Frontal cortex (tissue), 4 donors: Measurements from ENCODE around the gene NINJ1. TPM values are rescaled to one million over a fixed set of nuclear protein-coding genes. Genes with fewer than 3 reads are reported as not detected.

Experiments
- DNase-seq, 2 donors: peaks; one replicate each; pipeline ENCODE4 v3.0.0; 2012; ENCODE audit warnings: low spot score in 2 of 2
- FAIRE-seq: peaks from 2 replicates; lab custom pipeline; 2012; peaks lifted over from hg19 to GRCh38; lab: Jason Lieb, UNC
- total RNA-seq: library from RNA; depleted of rRNA; stranded (reverse); fragments of >200 nt; gene quantifications from one replicate; pipeline ENCODE4 v1.2.3, GENCODE V29; 2014
- donor health status: control.
- donor health status: control.
- donor health status: control.

Gene NINJ1
- total RNA-seq, 1 donor from 2014 or later: 2.9 TPM

DNA sequence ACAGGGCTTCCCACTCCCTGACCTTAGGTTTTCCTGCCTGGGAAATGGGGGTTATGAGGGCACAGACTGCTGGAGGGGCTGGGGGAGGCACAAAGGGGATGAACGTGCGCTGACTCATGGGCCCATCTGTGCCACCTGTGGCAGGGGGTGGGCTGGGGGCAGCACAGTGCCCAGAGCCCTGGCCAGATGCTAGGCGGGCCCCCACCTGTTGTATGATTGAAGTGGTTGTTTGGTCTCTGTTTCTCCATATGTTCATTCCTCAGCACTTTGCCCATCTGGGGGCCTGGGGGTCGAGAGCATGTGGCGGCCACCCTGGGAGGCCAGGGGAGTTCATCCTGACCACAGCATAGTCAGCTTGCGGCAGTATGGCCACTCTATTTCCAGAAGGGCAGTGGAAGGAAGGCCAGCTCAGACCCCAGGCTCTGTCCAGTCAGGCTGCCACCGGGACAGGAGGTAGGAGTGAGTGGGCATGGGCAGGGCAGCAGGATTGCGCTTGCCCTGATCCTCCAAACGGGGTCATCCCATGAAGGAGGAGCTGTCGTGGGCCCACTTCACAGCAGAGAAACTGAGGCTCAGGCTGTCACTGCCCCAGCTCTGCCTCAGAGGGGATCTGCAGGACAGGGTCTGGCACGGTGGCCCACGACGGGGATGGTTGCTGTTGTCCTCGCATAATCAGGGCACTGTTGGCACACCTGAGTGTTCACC, 841 bp upstream of the NINJ1 start:
- DNase-seq (no peak), FAIRE-seq (no peak)

DNA sequence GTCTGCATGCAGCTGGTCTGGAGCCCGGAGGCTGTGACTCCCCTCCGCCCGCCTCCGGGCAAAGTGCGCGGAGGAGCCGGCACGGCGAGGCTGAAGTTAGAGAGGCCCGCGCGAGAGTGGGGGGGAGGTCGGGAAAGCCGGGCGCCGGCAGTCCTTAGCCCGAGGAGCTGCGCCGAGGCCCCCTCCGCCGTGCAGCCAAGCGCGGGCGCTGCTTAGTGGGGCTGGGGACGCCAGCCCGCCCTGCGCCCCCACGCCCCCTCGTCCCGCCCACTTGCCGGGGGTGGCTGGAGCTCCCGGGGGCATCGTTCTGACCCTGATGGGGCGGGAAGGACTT, 403 bp downstream of the NINJ1 start:
- DNase-seq (peak; percentile 78 to 87), FAIRE-seq (no peak)

DNA sequence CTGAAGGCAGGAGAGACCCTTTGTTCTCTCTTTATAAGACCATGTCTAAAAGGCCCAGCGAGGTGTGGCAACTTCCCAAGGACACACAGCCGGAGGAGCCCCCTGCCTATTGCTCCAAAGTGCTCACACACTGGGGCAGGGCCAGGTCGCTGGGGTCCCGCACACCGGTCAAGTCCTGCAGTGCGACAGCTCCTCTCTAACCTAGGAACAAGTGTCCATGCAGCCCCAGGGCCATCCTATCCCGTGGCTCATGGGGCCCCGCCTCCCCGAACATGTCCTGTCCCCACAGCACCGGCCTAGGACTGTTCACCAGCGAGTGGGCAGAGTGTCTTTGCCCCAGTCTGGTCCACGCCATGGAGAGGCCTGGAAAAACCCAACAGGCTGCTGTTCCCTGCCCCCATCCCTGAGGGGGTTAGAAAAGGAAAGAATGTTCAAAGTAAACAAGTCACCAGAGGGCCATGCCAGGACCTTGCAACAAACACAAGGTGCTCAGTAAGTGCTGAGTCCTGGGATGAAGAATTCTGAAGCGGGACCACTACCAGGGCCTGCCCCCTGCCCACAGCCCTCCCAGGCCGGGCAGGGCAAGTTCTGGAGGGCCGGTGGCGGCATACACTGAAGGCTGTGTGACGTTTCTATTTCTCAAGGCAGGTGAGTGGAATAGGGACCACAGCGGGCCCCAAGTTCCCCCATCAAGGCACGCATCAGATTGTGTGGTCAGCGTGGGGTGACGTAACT, 938 bp downstream of the NINJ1 start:
- no peak for DNase-seq

DNA sequence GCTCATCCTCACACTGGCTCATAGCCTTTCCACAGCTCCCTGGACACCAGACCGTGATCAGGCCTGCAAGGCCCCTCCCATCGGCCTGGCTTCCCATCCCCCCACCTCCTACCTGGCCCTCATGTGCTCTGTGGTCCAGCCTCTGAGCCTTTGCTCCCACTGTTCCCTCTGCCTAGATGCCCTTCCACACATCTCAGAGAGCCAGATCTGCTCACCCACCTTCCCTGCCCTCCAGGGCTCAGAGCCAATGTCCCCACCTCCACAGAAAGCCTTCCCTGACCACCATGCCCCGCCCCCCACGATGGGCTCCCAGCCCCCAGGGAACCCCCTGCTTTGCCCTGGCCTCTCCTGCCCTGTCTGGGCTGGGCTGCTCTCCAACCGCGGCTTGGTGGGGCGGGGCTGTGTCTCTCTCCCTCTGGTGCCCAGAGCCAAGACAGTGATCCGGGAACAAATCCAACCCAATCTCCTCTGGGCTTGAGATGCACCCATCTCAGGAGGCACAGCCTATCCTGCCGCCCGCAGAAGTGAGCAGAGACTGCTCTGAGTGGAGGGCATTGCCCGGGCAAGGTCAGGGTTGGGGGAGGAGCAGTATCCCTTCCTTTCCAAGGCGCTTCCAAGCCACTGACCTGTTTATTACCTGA, 1.6 kb downstream of the NINJ1 start:
- no peak for FAIRE-seq
- peak; percentile 58 to 67 for DNase-seq

More for the DNA sequence above, 938 bp downstream of the NINJ1 start:
- no peak for FAIRE-seq

DNA sequence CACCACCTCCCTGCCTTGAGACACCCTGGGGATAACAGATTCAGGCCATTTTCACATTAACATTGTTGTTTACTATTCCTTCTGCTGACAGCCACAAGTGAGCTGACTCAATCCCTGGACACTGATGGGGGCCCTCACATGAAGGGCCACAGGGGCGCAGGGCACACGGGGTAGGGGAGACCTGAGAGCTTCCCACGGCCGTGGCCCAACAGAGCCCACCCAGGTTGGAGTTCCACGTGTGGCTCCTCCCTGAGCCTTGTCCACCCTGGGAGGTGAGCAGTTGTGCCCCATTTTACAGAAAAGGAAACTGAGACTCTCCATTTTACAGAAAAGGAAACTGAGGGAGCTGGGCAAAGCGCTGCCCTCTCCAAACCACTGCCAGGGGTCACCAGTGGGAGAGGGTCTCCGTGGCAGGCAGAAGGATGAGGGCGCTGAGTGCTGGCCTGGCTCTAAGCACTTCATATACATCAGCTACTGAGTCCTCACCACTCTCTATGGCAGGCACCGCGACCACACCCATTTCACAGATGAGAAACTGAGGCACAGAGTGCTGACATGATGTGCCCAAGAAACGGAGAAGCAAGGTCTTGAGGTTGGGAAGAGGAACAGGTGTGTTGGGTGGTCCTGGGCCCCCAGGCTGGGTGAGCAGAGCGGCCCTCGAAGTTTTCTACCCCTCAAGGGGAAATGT, 2.3 kb downstream of the NINJ1 start:
- DNase-seq (no peak), FAIRE-seq (no peak)

DNA sequence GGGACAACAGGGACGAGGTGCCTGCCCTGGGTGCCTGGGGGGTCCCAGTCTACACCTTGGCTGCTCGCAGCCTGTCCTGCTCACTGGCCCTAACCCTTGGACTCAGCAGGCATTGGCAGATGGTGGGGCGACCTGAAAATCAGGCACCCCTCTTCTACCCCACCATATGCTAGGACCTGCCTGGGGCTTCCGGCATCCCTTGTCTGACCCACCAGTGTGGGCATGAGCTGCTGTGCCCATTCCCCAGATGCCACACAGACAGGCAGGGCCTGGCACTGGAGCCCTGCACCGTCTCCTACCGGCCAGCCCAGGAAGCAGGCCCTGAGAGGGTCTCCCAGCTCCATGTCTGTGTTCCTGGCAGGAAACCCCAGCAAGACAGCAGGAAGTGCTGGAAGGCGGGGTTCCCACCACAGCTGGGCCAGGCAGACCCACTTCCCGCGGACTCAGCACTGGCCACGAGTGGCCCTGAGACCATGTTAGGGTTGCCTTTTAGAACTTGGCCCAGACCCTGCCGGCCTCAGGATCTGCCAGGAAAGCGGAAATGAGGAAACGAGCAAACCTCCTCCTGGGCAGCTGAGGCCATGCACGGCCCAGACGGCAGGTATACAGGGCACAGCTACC, 3.1 kb downstream of the NINJ1 start:
- no peak for DNase-seq
- no peak for FAIRE-seq

DNA sequence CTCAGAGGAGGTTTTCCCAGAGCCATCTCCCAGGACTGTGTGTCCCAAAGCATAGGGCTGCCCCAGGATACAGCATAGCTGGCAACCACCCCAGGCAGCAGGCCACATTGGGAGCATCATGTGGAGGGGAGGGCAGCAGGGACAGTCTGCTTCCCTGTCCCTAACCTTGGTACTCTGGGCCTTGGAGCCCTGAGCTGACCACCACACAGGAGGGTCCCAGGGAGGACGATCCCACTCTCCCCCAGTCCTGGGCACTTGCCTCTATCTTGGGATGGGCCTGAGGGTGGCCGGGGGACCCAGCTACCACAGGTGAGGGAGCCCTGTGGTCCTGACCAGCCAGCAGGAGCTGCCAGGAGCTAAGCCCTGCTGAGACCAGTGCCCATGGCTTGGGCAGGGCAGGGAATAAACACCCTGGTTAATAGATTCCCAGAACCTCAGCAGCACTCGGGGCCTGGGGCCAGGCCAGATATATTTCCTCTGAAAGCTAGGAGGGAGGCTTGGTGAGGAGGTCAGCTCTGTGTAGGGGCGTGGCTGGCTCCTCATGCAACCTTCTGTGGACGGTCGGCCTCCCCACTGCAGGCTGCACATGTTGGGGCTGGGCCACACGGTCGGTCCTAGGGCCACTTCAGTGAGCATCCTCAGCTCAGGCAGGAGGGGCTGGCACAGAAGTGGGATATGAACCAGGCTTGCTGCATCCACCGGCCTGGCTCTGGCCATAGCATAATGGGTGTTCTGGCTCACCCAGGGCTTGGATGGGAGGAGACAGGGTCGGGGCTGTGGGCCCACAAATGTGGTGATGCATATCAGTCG, 4.2 kb downstream of the NINJ1 start:
- FAIRE-seq: no peak
- DNase-seq: no peak

DNA sequence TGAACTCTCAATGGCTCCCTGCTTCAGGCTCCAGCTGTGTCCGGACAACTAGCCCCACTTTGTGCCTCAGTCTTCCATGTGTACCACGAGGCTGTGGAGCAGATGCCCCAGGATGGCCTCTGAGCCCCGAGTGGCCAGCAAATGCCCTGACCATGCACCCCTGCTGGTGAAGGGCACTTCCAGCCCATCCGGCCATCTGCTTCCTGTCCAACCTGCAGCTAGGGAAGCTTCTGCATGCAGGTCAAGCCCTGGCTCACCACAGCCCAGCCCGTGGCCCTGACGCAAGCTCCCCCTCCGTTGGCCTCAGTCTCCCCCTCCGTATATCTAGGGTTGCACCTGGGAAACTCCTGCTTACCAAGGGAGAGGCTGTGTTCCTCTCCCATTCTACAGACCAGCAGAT, 4.8 kb downstream of the NINJ1 start:
- FAIRE-seq: no peak
- DNase-seq: no peak

DNA sequence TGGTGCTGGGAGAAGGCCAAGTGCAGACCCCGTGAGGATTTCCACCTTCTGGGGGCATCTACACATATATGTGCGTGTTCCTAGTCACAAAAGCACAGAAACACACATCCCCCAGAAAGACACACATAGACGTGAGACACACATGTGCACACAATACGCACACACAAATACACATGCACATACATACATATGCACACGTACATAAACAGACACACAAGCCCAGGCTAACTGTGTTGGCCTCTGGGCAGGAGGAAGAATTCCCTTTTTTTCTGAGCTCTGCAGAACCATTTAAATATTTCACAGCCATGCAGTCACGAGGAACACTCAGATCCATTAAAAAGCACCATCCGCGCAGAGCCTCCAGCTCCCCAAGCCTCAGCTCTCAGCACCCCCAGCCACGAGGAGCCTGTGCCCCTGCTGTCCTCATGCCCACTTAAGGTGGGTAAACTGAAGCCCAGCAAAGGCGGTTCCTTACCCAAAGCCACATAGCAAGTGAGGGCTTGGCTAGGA, 5.3 kb downstream of the NINJ1 start:
- FAIRE-seq (no peak), DNase-seq (no peak)

DNA sequence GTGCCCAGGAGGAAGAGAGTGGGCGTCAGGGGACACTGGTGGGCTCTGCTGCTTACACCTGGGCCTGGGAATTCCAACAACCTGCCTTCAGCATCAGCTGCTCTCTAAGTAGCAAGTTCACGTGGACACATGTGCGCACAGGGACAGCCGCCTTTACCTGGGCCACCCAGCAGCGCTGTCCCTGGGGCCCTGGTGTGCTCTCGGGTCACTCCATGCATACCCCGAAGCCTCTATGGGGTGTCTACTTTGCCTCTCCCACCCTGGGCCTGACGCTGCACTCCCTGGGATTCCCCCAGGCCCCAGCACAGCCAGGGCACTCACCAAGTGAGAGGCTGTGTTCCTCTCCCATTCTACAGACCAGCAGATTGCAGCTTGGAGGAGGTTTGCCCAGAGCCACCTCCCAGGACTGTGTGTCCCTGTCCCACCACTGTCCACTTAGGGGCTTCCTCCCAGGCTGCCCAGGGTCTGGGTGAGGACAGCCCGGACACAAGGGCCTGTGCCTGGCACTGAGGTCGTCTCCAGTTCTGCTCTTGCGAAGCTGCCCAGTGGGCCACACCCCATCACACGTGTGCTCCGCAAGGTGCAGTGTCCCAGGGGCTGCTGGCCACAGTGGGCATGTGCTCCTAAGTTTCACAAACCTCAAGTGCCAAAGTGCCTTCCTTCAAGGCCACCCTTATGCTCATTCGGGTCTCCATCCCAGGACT, 5.9 kb downstream of the NINJ1 start:
- no peak for FAIRE-seq

DNA sequence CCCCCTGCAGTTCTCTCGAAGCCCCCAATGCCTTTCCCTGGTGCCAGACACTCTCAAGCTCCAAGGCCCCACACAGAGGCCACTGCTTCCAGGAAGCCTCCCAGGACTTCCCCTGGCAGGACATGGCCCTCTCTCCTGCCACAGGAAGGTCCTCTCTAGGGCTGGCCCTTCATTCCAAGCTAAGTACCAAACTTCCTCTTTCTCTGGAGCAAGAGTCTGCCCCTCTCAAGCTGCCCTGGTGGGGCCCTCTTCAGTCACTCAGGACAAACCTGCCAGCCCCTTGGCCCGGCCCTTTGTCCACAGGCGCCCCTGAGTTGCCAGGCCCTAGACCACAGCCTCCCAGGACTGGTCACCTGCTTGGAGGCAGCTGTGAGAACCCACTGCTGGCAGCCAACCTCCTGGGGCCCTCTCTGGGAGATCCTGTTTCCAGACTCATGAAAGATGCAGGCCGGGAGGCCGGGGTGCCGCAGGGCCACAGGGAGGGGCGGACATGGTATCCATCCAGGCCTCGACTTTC, 6.6 kb downstream of the NINJ1 start:
- DNase-seq (no peak), FAIRE-seq (no peak)

More for the DNA sequence above, 5.9 kb downstream of the NINJ1 start:
- DNase-seq: no peak

DNA sequence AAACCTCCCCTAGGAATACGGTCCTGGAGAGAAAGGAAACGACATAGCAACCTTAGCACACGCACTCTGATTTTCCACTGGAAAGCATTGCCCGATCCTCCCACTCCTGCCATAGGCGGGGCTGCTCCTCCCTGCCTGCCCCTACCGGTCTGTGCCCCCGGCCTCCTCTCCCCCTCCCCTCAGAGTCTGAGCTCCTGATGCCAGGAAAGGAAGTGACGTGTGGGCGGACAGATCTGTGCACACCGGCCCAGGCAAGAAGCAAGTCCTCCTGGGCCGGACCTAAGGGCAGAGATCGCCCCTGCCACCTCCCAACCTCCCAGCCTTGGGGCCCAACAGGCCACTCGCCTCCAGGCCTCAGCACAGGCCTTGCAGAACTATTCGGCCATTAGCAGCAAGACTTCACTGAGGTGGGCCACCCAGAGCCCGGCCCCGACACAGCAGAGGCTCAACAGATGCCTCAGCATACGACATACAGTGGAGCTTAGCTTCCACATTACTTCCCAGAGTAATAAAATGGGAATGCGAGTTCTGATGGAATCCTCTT, 7.2 kb downstream of the NINJ1 start:
- FAIRE-seq: no peak
- DNase-seq: no peak

DNA sequence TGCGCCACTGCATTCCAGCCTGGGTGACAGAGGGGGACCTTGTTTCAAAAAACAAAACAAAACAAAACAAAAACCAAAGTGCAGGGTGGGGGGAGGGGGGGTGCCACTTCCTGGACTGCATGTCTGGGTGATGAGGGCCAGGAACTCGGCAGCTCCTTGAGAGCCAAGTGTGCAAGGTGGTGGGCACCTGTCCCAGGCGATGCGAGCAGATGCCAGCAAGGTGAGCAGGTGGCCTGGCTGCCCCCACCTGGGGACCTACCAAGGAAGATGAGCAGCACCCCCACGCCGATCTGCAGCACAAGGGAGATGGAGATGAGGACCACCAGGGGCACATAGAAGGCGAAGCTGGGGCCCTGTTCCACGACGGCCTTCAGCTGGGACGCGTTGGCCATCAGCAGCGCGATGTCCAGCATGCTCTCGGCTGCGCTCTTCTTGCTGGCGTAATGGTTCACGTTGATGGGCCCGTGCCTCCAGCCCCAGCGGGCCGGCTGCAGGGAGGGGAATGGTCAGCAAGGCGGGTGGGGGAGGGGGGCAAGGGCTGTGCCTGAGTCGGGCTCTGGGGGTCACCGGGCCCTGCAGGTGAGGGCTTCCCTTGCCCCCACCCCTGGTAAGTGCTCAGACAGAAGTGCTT, 7.8 kb downstream of the NINJ1 start:
- DNase-seq (no peak), FAIRE-seq (no peak)

DNA sequence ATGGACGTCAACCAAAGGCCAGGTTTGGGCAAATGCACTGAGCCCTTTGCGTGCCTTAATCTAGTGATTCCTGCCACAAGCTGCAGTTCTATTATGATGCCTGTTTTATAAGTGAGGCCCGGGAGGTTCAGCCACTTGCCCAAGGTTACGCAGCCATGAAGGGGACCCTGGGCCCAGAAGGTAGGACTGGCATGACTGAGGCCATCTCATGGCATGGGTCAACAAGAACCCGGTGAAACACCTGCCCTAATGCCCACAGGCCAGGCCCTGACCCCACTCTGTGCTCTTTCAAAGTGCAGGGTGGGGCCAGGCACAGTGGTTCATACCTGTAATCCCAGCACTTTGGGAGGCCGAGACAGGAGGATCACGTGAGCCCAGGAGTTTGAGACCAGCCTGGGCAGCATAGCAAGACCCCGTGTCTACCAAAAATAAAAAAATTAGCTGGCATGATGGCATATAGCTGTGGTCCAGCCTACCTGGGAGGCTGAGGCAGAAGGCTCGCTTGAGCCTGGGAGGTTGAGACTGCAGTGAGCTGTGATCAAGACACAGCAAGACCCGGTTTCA, 8.6 kb downstream of the NINJ1 start:
- DNase-seq (no peak), FAIRE-seq (no peak)

DNA sequence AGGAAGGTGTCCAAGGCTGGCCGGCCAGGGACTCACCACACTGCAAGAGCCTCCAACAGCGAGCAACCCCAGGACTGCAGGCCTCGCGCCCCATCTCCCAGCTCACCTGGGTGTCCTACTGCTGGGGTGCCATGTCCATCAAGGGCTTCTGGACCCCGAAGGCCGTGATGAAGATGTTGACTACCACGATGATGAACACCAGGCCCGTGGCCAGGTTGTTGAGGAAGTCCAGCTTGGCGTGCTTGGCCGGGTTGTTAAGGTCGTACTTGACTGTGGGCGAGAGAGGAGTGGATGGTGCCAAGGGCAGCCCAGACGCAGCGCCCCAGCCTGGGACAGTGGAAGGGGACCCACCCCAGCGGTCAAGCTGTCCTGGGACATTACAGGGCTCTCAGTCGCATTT, 9.3 kb downstream of the NINJ1 start:
- no peak for FAIRE-seq
- no peak for DNase-seq

DNA sequence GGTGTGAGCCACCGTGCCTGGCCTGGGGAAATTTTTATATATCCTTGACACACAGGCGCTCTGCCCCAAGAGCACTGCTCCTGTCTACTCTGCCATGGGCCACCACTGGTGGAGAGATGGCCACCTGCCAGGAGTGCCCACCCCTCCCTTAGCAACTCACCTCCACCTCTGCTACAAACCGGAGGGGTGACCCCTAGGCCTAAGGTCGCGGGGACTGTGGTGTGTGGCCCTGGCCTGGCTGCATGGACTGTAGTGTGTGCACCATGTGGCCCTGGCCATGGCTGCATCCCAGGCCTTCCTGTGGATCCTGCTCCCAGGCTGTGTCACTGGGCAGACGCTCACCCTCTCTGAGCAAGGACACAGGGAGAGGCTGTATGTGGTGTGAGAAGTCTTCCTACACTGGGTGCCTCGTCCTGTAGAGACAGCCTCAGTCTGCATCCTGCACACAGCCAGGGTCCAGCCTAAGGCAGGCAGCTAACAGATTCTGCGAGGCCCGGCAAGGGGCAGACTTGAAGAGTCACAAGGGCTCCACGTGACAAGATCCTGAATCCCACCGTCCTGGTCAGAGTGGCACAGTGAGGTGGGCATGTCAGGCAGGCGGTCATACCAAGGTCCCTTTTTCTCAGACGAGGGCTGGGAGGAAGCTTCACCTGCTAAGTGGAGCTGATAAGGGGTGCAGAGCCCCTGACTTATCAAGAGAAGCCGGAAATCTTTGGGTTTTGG, 10.3 kb downstream of the NINJ1 start:
- FAIRE-seq: no peak
- no peak for DNase-seq
